GM21717 (cell line): ENCODE data around the gene LRRC51.
A peak's percentile ranks its signal among the peaks of the same experiment; 100 is the strongest.

Experiments used
- ATAC-seq: cut with Tn5 transposase; IDR thresholded peaks from one replicate; pipeline ENCODE4 v1.9.1; 2021; ENCODE audit warnings: mild to moderate bottlenecking, moderate library complexity; ENCODE audit not compliant: unreplicated experiment

LRRC51 gene, protein sequence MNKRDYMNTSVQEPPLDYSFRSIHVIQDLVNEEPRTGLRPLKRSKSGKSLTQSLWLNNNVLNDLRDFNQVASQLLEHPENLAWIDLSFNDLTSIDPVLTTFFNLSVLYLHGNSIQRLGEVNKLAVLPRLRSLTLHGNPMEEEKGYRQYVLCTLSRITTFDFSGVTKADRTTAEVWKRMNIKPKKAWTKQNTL

DNA sequence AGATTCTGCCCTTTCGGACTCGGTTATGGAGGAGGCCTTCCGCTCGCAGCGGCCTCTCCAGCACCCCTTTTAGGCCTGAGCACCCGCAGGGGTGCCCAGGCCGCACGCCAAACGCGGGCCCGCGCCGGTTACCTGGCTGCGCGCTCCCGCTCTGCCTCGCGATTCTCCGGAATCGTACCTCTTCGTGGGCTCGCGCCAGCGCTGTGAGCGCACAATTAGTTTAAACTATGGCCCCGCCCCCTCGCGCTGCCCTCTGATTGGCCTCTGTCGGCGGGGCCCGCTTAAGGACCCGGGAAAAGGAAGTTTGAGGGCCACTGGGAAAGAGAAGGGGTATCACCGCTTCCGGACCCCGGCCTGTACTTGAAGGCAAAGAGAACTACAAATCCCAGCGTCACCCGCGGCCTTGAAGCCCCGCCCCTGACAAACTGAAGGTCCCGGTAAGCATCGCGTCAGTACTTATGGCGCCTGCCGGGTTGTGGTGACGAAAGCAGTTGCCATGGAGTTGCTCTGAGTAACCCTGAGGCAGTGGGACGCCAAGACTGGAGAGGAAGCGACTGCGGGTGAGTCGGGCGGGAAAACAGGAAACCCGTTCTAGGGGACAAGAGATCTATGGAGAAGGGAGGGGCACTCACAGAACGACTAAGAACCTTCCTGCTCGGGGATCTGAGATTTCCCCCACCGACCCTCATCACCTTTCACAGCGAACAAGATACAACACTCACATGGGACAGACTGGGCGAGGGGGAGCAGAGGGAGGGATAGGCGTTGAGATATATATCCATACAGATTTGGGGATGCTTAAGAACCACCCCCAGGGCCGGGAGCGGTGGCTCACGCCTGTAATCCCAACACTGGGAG lies at the start of gene LRRC51, which contains the start of gene NUMA1:
TSS of gene LRRC51 (plus strand) at position 525 of the 858 bp plus-strand sequence. CDS start 8,234 bp downstream, outside the sequence.
TSS of gene NUMA1 (minus strand) at position 217 of the 858 bp plus-strand sequence. CDS start 44,599 bp downstream, outside the sequence.
- ATAC-seq, result peak; percentile 91

DNA sequence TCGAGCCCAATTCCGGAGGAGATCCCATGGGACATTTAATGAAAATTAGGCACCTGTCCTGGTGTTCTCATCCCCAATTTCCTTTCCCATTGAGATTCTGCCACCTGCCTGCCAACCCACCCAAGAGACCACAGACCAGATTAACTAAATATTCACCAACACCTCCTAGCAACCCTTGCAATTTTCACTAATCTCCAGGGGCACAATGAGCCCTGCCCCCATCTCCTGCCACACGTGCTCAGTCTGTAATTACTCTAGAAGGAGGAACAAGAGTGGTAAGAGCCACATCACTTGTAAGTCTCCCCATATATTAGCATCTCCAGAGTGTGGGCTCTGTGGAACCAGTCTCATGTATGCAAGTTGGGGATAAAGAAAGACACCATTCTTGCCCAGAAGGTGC lies 44.0 kb upstream of the LRRC51 start:
- ATAC-seq, result no peak

DNA sequence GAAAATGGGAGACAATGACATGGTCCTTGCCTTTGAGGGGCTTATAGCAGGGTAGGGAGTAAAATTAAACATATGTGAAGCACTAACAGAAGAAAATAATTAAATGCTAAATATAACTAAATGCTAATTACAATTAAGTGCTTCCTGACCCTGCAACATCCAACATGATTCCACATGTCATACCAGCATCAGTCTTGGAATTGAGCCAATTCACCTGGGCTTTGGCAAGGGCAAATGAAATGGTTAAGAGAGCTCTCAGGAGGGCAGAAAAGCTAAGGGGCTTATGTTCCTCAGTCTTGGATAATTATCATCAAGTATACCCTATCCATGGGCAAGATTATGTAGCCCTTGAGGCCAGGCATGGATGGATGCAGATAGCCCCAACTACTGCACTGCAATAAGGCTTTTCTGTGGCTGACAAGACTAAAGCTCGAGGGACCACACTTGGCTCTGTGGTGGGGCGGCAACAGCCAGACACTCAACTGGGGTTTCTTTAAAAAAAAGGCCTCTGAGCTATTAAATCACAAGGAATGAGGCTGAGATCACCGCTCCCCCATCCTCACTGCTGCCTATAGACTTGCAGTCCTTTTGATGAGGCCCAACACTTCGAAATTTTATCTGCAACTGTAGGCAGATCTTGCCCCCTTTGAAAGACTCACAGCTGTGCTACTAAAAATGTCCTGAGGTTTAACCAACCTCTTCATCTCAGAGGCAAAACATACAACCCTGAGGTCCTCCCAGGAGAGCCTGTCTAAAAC lies 42.9 kb upstream of the LRRC51 start:
- no peak for ATAC-seq

DNA sequence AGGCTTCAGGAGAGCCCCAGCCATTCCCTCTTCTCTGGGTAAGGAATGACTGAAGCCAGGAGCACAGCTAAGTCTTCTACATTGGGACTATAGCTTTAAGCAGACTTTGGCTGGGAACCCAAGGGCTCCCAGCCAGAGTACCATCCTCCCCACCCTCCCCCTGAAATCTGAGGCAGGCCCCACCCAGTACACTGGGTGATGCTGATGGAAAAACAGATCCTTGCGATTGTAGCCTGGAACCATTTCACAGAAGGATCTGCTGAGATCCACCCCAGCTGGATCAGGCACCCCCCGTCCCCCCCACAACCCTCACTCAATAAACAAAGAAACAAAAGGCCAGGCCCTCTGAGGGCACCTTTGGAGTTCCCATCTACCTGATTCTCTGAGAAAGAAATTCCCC lies 42.2 kb upstream of the LRRC51 start:
- no peak for ATAC-seq

DNA sequence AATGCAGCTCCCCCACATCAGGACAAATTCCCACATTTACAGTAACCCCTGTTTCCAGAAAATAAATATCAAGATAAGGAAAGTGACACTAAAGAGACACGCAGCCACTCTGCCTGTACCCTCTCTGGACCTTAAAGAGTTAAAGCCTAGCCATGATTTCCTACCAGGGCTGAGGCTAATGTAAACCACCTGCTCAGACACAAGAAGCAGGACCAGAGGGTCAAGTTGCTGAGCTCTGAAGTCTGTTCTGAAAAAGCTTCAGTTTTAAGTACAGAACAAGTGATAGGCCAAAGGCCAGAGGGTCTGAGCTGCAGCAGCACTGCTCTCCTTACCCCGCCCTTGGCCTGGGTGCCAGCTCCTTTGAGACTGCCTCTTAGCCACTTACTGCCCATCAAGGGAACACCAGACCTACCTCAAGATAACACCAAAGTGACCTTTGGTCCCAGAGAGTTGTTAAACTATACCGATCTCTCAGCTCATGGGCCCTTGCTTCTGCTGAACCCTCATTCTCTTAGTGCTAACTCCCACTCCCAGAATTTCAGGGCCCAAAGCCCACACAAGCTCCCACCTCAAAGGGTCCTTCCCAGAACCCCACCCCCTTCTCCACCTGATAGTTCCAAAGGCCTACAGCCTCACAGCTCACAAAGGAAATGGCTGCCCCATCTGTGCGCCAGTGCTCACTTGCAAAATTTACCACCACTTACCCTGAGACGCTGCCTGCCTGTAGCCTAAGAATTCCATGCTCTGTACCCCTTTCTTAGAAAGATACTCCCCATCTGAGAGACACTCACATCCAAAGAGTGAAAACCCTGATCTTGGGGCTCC lies 41.4 kb upstream of the LRRC51 start:
- ATAC-seq, result no peak

- ATAC-seq, result no peak
These were observed 40.7 kb upstream of the LRRC51 start for GRCh38 chr11:72039856-72040401.

- no peak for ATAC-seq
These were observed 39.9 kb upstream of the LRRC51 start for GRCh38 chr11:72040491-72041363.

GRCh38 chr11:72041364-72042063 lies 39.1 kb upstream of the LRRC51 start:
- ATAC-seq, result no peak

DNA sequence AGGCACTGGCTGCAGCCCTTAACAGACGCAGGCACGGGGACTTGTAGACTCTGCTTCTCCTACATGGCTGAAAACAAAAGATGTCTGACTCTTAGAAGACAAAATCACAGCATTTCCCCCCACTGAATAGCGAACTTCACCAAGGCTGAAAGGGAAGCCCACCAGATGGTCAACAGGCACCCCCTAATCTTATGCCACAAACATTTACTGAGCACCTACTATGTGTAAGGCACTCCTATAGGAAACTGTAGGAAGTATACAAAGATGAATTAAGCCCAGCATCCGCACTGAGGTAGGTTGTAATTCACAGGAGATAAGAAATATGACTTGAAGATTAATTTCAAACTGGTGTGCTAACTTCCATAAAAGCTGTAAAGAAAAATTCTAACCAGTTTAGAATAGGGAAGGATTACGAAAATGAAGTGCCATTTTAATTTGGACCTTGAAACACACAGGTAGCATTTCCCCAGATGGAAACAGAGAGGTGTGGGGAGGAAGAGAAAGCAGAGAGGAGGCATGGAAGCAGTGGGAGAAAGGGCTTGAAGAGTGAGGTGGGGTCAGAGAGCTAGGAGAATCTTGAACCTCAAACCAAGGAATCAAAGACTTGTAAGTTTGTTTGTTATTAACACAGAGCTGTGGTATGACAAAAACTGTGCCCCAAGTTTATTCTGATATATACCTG lies 38.4 kb upstream of the LRRC51 start:
- ATAC-seq, result no peak

DNA sequence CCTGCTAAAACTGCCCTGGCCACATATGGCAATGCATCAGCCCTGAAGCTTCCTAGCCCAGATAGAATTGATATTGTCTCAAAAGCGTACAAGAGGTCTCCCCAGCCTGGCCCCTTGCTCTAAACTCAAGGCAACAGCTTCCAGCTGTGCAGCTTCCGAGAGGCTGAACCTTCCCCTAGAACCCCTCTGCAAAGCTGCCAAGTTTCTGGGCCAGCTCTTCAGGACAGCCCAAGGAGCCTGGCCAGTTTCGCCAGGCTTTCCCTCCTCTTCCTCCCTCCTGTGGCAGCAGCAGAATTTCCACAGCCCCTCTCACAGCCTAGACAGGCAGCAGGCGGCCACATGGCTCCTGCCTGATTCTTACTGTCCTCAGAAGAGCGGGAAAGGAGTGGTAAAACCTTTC lies 34.8 kb upstream of the LRRC51 start:
- ATAC-seq, result no peak

GRCh38 chr11:72048766-72049460 lies 31.7 kb upstream of the LRRC51 start:
- ATAC-seq, result no peak

GRCh38 chr11:72058416-72059034 lies 22.1 kb upstream of the LRRC51 start:
- ATAC-seq, result no peak

GRCh38 chr11:72061739-72062396 lies 18.8 kb upstream of the LRRC51 start:
- ATAC-seq, result no peak

DNA sequence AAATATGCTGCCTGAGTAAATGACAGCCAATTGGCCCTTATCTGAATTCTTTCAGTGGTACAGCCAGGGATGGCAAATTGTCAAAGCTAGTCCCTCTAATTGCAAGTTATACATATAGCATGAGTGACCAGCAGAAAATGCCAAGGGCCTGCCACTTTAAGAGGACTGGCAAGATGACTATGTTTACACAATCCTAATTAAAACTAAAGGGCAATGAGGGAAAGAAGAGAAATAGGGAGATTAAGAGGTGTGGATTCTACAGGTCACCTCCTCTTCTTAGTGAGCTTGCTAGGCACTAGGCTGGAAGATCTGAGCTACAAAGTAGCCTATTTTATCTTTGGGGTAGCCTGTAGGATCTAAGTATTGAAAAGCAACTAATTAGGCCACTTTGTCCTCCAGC lies 13.8 kb upstream of the LRRC51 start:
- ATAC-seq, result no peak

GRCh38 chr11:72067266-72067665 lies 13.4 kb upstream of the LRRC51 start:
- no peak for ATAC-seq

DNA sequence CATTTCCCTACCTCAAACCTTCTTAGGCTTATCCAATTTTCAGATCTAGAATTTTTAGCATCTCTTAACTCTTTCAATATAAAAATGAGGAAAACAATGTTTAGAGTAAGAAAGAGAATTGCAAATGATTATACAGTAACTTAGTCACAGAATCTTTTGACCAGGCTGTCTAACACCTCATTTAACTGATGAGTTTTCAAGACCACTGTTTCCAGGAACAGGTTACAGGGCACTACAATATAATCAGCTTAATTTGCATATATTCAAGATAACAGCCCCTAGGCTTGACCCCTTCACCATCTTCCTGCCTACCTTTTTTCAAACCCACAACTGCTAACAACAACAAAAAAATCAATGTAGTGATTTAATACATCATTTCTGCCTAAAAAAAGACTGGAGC lies 13.0 kb upstream of the LRRC51 start:
- no peak for ATAC-seq

GRCh38 chr11:72069200-72069599 lies 11.4 kb upstream of the LRRC51 start:
- ATAC-seq, result no peak
